ENCODE results near the gene MRPS2.

GRCh38 chr9:135547756-135548736 lies 47.6 kb downstream of the MRPS2 start:
- TF ChIP-seq POLR2AphosphoS5 (IDR thresholded peaks at IDR 0.05) (no peak), POLR2A (IDR thresholded peaks at IDR 0.05) (no peak)
- TF ChIP-seq, protein P1, sequence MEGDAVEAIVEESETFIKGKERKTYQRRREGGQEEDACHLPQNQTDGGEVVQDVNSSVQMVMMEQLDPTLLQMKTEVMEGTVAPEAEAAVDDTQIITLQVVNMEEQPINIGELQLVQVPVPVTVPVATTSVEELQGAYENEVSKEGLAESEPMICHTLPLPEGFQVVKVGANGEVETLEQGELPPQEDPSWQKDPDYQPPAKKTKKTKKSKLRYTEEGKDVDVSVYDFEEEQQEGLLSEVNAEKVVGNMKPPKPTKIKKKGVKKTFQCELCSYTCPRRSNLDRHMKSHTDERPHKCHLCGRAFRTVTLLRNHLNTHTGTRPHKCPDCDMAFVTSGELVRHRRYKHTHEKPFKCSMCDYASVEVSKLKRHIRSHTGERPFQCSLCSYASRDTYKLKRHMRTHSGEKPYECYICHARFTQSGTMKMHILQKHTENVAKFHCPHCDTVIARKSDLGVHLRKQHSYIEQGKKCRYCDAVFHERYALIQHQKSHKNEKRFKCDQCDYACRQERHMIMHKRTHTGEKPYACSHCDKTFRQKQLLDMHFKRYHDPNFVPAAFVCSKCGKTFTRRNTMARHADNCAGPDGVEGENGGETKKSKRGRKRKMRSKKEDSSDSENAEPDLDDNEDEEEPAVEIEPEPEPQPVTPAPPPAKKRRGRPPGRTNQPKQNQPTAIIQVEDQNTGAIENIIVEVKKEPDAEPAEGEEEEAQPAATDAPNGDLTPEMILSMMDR (IDR thresholded peaks at IDR 0.05), result no peak

All from sigmoid colon (tissue), 4 donors.